ENCODE data around the gene CFAP20DC.
"Not testable (repeated sequence)": the region's sequence is repeated elsewhere in the genome, so short reads cannot be mapped to it uniquely, and the experiment has no call there.

CFAP20DC gene

DNA sequence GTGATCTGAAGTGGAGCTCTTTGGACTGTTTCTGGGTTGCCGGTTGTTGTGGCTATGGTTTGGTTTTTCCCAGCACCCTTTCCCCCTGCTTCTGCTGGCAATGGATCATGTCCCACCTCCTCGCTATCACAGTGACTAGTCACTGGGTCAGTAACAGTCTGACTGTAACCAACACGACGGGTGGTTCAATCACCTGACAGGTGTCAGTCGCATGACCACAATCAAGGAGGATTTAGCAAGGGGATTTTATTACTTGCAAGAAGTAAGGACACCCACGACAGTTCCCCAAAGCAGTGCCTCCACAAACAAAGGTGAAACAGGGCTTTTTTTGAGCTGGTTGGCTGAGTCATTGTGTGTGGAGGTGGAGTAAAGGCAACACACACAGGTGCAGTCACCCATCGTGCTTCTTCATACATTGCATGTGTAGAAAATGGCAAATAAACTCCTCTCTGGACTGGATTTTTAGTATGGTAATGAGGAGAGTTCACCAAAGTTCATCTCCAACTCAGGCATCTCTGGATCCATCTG, 324.4 kb downstream of the CFAP20DC start:
- no peak for DNase-seq

DNA sequence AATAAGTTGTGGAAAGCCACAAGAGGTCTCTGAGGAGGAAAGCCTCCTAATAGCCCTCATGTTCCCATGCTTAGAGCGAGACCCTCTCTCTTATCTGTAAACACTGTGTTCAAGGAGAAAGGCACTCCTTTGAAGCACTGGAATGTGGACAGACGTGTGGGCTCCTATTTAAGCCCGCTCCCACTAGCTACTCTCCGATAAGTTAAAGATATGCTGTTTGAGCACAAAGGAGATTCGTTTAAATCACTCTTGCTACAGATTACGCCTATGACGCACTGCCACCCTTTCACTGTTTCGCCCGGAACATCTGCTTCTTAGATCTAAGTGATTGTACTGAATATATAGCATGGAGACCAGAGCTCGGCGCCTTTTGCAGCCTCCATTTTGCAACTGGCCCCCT, 325.5 kb downstream of the CFAP20DC start:
- DNase-seq: no peak

DNA sequence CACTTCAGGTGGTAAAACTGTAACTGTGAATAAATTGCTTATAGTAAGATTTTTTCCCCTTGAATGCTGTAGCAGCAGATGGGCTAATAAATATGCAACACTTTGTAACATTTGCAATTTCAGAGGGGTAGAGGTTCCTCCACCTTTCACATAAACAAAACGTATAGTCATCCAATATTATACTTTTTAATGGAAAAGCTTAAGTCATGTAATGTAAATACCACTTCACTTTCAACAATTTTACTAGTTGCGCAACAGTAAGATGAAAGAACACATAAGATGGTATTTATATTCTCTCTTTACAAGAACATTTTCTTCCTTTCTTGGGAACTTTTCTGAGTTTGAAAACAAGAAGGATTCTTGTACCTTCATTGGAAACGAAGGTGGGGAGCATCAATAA, 326.7 kb downstream of the CFAP20DC start:
- no peak for DNase-seq

DNA sequence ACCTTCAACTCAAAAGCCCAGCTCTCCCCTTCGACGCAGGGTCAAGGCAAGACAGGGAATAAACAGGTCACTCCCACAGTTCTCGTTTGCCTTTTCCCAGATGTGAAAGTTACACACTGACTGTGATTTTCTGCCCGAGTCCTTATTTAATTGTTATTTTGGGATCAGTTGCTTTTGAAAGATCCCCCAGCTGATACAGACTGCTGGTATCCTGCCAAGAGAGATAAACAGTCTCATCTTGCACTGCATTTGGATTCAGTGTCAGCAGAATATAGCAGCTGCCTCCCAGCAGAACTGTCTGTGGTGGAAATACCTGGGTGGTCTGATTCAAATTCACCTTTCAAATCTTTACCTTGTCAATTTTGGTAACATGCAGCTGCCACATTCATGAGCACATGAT, 327.3 kb downstream of the CFAP20DC start:
- DNase-seq: no peak

DNA sequence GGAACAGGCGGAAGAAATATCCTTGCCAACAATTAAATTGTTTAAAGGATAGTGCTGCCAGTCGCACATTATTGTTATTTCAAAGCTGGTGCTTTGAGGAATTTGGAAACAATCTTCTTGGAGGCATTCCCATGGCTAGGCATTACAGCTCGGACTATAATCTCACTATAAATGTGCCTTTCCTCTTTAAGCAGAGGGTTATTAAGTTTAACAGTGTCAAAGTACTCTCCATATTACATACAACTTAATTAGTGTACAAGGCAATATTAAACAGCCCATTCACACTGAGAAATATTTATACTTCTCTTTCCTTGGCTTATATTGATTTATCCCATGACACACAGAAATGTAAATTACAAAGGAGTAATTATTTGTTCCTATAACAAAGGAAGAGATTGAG, 329.3 kb downstream of the CFAP20DC start:
- no peak for DNase-seq

DNA sequence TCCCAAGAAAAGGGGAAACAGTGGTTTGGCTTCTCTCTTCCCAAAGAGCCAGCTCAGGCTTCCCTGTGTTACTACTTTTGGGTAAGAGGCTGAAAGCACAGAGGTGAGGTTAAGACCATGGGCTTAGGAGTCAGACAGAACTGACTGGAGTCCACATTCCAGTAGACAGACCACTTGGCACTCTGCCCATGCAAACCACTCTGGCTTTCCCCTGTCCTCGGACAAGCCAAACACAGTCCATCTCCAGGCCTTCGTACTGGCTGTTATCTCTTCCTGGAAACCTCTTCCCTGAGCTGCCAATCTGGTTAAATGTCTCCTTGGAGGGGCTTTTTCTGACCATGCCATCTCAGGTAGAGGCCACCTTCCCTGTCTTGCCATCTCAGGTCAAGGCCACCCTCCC, 330.1 kb downstream of the CFAP20DC start:
- DNase-seq: no peak

DNA sequence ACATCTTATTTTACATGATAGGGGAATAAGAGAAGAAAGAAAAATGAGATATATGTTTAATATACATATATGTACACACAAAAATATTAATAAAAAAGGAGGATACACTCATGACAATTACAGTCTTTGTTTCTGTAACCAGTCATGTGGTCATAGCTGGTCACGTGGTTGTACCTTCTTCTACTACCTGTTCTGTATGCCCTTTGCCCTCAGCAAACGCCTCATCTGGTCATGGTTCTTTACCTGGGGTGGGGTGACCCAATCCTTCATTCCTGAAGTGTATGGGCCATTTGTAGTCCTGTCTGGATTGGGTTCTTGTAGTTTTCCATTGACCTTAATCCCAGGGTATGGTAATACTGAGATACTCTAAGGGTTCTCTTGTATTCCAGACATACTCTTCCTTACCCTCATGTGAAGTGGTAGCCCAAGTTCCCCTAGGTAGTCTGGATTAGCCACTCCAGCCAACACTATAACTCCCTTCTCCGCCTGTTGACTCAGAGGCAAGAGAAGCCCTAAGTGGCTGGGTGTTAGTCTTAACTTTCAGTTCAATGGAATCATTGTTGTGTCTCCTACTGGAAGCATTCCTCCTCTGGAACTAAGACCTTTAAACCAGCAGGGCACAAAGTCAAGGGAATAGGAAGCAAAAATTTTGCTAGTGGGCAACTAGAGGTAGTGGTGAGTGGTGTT, 336.0 kb downstream of the CFAP20DC start:
- DNase-seq: no peak

DNA sequence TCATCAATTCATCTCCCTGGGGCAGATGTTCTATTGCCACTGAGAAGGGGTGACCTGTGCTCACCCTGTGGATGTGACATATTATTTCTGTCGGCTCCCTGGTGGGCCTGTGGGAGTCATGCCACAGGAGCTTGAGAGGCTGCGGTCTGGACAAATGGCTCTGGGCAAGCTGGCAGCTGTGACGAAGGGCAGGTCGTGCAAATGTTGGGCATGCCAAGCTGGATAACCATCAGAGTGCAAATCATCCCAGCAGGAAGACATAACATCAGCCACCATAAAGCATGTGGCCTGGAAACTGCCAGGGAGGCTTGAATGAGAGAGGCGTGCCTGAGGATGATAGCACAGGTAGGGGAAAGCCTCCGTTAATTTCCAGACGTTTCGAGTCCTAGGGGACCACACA, 338.0 kb downstream of the CFAP20DC start:
- no peak for DNase-seq

DNA sequence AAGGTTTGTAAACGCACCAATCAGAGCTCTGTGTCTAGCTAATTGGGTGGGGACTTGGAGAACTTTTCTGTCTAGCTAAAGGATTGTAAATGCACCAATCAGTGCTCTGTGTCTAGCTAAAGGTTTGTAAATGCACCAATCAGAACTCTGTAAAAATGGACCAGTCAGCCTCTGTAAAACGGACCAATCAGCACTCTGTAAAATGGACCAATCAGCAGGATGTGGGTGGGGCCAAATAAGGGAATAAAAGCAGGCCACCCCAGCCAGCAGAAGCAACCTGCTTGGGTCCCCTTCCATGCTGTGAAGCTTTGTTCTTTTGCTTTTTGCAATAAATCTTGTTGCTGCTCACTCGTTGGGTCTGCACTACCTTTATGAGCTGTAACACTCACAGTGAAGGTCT, 340.8 kb downstream of the CFAP20DC start:
- DNase-seq: not testable (repeated sequence)

DNA sequence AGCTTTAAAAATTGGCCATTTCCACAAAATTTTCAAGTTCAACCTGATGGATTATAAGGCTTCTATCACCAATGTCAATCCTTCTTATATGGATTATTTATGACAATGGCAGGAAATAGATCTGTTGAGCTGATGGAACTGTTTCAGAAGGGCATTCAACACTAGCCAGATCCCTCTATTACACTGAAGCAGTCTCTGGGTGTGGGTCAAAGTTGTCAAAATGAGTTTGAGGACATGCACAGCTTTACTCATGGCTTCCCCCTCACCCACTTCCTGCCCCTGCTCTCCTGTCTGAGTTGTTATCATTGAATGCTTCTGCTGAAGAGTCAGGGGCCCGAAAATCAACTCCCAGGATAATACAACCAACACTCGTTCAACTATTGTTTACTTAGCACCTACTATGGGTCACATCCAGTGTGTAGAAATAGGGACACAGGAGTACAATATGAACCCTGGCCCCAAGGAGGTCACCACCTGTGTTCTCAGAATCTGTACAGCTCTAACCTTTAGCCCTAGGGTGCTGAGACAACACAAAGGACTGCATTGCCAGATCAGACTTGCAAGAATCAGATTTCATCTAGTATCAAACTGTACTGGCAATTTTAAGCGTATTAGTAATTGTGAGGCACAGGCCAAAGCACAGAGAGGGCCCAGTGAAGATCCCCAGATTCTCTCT, 341.6 kb downstream of the CFAP20DC start:
- no peak for DNase-seq

DNA sequence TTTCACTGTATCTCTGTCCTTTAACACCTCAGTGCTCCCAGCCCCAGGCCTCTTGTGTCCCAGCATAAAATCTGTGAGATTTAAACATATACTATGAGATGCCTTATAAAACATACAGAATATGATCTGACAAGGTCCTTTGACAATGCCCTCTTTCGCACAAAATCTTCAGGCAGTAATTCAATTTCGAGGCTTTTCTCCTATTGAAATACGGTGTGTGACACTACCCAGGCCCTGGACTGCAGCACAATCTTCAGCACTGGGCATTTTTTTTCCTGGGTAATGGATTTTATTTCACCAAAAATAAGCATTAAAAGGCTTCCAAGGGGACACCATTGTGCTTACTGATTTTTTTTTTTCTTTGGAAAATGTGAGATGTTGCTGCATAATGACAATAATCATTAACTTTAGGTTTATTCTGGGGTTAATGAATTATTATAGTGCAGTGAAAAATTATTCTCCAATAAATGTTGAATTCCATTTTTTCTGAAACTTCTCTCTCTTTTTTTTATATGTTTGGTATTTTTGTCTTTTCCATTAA, 342.4 kb downstream of the CFAP20DC start:
- DNase-seq: no peak

DNA sequence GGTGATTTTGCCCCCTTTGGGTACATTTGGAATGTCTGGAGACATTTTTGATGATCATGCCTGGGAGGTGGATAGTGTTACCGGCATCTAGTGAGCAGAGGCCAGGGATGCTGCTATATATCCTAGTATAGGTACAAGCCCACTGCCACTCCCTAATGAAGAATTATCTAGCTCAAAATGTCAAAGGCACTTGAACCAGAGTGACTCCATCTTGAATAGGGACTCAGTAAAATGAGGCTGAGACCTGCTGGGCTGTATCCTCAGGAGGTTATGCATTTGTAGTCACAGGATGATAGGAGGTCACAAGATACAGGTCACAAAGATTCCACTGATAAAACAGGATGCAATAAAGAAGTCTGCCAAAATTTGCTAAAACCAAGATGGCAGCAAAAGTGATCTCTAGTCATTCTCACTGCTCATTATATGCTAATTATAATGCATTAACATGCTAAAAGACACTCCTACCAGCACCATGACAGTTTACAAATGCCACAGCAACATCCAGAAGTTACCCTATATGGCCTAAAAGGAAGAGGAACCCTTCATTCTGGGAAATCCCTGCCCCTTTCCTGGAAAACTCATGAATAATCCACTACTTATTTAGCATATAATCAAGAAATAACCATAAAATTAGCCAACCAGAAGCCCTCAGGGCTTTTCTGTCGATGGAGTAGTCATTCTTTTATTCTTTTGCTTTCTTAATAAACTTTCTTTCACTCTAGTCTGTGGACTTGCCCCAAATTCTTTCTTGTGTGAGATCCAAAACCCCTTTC, 343.2 kb downstream of the CFAP20DC start:
- DNase-seq: no peak

DNA sequence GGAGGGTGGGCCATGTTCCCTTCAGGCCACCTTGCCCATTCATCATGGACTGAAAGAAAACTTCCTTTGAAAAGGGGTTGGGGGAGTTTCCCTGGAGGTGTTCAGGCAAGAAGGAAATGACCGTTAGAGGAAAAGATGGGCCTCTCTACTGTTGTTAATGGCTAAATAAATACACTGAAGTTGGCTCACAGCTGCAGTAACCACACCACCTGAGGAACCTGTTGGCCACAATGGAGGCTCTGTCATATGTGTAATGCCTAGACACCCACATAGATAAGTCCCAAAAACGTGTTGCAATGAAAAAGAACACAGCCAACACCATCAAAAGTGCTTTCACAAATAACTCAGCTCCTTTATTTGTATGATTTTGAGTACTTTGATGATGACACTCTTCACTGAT, 345.1 kb downstream of the CFAP20DC start:
- no peak for DNase-seq

DNA sequence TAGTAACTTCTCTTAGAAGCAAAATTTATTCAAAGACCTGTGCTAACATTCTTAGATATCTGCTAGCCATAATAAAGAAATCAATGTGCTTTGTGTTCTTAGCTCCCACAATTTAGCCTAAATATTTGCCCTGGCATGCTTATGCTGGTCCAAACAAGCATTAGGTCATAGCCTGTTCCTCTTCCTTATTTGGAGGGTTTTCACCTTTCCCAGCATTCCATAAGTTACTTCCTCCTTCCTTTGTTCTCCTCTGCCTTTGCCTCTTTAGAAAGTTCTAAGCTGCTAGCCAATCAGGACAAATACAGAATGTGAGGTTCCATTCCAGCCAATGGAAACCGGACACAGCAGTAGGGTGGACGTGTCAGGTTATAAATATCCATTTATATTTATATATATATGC, 345.5 kb downstream of the CFAP20DC start:
- DNase-seq: not testable (repeated sequence)

DNA sequence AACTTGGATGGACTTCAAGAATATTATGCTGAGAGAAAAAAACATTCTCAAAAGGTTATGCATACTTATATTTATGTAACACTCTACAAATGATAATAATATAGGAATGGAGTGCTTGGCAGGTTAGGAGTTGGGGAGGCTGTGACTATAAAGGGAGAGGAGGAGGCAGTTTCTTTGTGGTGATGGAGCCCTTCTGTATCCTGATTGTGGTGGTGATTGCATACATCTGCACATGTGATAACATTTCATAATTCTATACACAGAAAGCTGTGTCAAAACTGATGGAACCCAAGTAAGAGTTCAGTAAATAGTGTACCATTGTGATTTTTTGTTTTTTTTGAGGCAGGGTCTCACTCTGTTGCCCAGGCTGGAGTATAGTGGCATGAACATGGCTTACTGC, 351.6 kb downstream of the CFAP20DC start:
- no peak for DNase-seq

DNA sequence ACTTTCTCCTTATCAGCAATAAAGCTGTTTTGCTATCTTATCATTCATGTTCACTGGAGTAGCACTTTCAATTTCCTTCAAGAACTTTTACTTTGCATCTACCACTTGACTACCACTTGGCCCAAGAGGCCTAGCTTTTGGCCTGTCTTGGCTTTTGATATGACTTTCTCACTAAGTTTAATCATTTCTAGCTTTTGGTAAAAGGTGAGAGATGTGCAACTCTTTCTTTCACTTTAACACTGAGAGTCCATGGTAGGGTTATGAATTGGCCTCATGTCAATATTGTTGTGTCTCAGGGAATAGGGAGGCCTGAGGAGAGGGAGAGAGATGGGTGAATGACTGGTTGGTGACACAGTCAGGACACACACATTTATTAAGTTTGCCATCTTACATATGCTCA, 352.3 kb downstream of the CFAP20DC start:
- no peak for DNase-seq

DNA sequence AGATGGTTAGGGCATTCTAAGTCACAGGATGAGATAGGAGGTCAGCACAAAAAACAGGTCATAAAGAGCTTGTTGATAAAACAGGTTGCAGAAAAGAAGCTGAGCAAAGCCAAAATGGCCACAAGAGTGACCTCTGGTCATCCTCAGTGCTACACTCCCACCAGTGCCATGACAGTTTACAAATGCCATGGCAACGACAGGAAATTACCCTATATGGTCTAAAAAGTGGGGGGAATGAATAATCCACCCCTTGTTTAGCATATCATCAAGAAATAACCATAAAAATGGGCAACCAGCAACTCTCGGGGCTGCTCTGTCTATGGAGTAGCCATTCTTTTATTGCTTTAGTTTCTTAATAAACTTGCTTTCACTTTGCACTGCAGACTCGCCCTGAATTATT, 353.0 kb downstream of the CFAP20DC start:
- not testable (repeated sequence) for DNase-seq

DNA sequence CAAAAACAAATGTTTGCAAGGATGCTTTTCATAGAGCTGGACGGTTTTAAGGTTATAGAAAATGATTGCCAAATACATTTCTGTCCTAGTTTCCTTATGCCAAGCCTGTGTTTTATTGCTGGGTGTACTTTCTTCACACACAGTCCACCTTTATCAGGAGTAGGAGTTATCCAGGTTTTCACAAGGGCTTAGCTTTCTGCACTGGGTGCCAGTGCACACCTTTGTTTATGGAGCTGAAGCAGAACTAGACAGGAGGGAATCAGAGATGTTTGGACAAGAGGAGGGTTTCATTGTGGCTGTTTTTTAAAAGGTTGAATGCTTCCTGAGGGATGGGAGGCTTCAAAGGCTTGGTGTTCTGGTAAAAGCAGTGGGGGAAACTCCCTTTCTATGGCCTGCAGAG, 353.7 kb downstream of the CFAP20DC start:
- no peak for DNase-seq

DNA sequence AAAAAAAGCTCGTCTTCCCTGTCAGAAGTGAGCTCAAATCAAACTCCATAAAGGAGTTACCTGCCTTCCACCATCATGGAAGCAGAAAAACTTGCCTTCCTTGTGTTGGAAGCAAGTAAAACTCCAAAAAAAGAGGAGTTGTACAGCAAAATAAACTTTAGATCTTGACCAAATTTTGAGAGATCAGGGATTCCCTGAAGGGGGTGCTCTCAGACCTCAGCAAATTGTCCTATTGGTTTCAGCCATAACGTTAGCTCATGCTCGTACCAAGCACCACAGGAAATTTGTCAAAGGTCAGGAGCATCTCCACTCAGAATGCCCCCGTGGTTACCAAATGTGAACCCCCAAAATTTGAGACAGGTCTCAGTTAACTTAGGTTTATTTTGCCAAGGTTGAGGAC, 354.5 kb downstream of the CFAP20DC start:
- not testable (repeated sequence) for DNase-seq

DNA sequence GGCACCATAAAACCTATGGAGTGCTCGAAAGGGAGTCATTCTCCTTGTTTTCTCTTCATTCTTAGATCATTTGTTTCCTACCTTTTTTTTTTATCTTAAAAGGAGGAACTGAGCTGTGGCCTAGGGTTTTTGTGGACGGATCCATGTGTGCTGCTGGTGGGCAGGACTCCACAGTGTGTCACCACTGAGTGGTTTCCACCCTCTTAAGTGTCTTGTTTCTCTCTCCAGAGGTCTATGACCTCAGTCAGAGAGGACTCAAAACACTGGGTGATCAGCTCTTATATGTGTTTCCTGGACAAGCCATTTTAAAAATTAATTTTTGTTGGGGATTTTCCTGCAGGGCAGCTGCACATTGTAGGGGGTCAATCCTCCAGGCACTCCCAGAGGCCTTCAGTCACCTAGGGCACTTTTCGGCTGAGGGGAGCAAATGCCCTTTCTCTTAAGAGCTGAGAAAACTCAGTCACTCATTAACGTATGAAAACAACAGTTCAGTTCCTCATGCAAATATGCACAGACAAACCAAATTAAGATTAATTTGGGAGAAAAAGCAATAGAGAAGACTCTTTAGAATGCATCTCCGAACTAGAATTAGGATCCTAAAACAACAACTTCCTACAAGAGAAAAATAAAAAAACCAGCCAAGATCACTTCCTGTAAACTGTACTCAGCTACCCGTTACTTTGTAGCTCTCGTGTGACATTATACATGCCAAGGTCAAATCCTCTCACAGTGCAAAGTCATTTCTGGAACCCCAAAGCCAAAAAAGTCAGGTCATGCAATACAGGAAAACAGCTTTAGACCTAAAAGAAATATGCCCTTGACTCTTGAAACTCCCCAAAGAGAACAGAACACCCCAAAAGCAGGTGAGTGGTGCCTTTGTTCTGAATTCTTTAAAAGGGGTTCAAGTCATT, 355.6 kb downstream of the CFAP20DC start:
- DNase-seq: no peak

DNA sequence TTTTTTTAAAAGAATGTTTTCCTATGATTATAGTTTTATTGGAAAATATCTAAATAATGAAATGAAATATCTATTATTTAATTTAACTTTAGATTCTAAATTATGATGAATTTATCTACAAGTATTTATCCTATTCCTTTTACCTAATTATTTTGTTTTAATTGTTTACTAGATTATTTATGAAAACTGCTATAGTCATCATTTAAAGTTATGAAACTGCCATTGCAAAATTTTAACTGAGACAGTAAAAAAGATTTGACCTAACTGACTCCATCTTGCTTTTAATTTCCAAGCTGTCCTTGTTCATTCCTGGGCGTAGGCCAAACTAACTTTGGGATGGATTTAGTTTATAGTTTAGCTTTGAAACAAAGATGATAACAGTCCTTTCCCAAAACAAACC, 357.3 kb downstream of the CFAP20DC start:
- no peak for DNase-seq

All from NCI-H510A (cell line).